Activated CD4-positive, alpha-beta T cell treated with anti-CD3 and anti-CD28 coated beads, Interleukin-2, amount 50 U/mL, for 1 hour (primary cell): Measurements from ENCODE around the gene SASH1.
A peak's percentile ranks its signal among the peaks of the same experiment; 100 is the strongest.
"Not testable (repeated sequence)": the region's sequence is repeated elsewhere in the genome, so short reads cannot be mapped to it uniquely, and the experiment has no call there.

Experiments
- DNase-seq: peaks from one replicate; pipeline ENCODE4 v3.0.0-alpha.2; 2020

Gene SASH1

DNA sequence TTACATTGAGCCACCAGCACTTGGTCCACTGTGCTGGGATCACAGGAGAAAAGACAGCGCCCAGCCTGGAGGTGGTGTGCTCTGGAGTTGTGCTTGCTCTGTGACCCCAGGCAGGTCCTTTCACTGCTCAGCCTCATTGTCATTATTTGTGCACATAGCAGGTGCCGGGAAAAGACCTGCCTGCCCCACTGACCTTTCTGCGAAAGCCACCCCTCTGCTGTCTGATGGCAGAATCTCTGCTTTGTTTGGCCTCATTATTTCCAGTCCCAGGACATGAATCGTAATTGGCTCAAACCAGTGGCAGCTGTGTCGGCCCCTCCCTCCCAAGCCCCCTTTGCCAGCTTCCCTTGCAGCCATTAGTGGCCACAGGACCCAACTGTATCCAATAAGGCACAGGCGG is 219.0 kb downstream of the SASH1 start:
- no peak for DNase-seq

- no peak for DNase-seq
Measured at GRCh38 chr6:148563066-148563465, 220.4 kb downstream of the SASH1 start.

DNA sequence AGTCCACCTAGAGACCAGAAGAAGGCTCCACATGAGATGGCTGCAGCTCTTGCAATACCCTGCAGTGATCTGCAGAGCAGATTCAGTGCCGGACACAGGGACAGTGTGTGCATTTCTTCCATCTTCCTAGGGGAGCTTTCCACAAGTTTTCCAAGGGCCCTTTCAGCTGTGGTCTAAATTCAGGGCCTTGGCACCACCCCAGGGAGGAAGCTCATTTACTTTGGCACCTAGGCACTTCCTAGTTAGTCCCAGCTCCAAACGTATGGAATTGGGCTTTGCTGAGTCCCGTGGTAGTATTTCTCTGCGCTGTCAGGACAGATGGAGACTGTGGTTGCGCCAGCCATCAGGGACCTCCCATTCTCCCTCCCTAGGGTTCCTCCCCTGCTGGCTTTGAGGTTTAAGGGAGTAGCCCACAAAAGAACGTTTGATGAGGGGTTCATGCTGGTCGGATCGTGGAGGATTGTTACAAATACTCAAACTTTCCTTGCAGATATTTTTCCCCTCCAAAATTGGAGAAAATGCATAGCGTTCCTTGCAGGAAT is 221.9 kb downstream of the SASH1 start:
- no peak for DNase-seq

DNA sequence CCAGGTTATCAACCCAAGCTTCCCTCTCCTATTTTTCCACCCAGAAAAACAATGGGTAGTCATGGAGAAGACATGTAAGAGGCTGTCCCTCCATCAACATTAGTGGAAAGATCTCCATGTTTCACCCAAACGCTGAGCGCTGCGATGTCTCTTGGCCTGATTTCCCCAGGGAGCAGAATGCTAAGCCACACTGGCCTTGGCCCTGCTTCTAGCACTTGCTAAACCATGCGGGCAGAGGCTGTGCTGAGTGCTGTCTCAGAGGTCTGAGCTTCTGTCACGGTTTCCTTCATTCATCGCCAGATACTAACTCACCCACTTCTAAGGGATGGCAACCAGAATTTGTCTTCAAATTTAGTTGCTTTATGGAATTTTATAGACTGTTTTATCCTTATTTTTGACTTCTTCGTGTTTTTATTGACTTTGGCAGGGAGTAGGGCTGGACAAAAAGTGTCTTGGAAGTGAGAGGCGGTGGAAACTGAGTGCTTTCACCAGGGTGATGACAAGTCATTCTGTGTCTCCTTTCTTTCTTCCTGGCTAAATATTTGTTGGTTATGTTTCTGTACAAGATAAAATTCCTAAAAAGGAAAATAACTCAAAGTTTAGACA is 222.8 kb downstream of the SASH1 start:
- DNase-seq: no peak

- DNase-seq: no peak
Measured at GRCh38 chr6:148565930-148566663, 223.5 kb downstream of the SASH1 start.

GRCh38 chr6:148566664-148567350 is 224.2 kb downstream of the SASH1 start:
- no peak for DNase-seq

- DNase-seq: no peak
Measured at GRCh38 chr6:148570456-148570855, 227.8 kb downstream of the SASH1 start.

- DNase-seq: no peak
Measured at GRCh38 chr6:148572676-148573335, 230.2 kb downstream of the SASH1 start.

DNA sequence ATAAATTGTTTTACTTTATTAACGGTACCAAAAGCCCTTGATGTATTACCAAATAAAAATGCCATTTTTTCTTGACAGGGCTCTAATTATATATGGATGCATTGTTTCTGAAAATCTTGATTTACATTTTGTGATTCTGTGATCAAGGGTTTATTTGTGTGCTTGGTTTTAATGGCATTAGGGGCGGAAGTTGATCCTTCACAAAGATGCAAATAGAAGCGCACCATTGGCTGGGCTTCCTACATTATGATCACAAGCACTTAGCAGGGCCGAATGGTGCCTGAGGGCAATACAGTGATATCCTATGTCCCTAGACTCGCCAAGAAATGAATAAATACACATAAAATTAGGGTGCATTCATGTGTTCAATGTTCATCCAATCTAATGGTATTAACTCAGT is 231.3 kb downstream of the SASH1 start:
- no peak for DNase-seq

- DNase-seq: peak; percentile 23
Measured at GRCh38 chr6:148577687-148578488, 235.2 kb downstream of the SASH1 start.

DNA sequence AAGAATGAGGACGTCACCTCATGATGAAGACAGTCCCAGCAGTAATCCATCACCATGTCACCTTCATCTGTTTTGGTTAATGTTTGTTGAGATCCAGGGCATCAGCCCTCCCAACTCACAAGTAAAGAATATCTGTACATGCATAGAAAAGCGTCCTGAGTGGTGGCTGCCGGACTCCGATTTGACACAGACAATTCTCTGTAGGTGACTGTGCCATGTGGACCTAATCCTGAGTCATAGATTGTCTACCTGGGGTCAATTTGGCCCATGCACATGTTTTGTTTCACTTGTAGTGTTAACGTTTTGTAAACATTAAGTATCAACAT is 235.8 kb downstream of the SASH1 start:
- no peak for DNase-seq

DNA sequence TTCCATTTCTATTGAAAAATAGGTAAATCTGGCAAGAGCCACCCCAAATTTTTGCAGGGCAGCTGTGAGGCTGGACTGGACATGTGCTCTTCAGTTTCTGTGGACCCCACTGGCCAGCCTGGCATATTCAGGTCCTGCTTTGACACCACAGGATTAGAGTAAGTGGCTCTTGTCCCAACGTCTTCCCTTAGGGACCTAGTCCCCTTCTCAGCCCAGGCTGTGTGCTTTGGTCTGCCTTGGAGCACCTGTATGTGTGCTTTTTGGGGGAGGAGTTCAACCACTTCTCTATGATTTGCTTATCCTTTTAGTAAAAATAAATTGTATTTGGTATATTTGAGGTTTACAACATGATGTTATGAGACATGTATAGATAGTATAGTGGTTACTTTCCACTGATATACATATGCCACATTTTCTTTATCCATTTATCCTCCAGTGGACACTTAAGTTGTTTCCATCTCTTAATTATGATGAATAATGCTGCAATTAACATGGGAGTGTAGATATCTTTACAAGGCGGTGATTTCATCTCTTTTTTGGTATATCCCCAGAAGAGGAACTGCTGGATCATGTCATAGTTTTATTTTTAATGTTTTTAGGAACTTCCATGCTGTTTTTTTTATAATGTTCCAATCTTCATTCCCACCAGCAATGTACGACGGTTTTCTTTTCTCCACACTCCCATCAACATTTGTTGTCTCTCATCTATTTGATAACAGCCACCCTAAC is 236.4 kb downstream of the SASH1 start:
- no peak for DNase-seq

- no peak for DNase-seq
Measured at GRCh38 chr6:148580442-148580841, 237.8 kb downstream of the SASH1 start.

GRCh38 chr6:148583631-148584030 is 241.0 kb downstream of the SASH1 start:
- no peak for DNase-seq

GRCh38 chr6:148585641-148586040 is 243.0 kb downstream of the SASH1 start:
- DNase-seq: not testable (repeated sequence)

DNA sequence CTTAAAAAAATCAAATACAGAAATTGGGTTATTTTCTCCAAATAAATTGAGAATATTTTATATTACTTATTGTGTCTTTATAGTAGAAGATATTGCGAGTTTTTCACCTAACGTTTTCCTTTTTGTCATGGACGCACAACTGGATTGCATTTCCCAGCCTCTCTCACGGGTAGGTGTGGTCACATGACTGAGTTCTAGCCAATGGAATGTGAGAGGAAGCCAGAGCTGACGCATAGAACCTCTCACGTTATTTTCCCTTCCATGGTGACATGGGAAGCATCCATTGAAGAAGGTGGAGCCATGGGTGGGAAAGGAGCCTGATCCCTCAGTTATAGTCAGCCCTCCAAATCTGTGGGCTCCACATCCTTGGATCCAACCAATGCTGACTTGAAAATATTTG is 248.2 kb downstream of the SASH1 start:
- no peak for DNase-seq

GRCh38 chr6:148591656-148592055 is 249.0 kb downstream of the SASH1 start:
- no peak for DNase-seq

DNA sequence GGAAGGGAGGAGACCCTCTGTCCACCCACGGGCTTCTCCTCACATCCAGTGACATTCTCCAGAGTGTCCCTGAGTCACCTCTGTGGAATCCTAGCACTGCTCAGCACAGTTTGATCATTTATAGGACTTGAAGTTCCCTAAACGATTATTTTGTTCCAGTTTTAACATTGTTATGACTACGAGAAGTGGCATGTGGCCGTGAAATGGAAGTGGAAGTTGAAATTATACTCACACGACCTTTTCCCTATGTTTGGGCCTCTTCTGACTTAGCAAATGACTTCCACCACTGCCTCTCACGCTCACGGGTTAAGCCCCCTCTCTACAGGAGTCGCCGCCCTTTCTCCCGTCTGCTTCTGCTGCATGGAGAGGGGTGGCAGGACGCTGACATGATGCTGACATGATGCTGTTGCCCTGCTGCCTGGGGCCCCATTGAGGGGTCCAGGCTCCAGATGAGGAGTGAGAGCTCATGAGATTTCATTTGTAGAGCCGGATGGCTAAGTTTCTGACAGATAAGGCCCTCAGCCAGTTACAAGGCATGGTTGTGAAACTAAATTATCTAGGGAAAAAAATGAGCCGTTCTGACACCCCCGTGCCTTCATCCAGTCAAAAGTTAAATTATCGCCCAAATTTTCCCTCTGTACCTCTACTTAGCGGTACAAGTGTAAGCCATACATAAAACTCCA is 250.6 kb downstream of the SASH1 start:
- no peak for DNase-seq

DNA sequence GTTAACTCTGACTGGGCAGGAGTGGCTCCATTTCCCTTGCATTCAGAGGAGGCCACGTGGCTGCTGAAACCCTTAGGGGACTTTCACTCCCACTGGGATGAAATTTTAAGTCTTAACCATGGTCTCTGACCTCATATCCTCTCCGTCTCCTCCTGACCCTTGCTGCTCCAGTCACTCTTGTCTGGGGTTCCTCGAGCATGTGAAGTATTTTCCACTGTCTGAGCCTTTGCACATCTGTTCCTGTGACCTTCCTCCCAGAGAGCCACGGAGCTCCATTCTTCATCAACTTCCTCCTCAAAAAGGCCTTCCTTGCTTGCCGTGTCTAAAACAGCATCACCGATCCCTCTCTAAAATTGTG is 251.2 kb downstream of the SASH1 start:
- DNase-seq: no peak

DNA sequence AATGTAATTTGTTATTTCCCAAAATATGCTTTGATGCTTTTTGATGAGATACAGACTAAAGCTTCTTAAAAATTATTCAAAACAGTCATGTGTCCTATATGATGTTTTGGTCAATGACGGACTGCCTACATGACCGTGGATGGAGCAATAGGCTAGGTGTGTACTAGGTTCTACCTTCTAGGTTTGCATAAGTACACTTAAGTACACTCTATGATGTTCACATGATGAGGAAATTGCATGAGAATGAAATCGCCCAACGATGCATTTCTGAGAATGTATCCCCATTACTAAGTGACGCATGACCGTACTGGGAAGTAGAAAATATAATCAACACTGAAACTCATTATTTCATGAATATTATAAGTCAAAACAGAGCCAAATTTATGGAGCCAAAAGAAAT is 252.9 kb downstream of the SASH1 start:
- DNase-seq: no peak

DNA sequence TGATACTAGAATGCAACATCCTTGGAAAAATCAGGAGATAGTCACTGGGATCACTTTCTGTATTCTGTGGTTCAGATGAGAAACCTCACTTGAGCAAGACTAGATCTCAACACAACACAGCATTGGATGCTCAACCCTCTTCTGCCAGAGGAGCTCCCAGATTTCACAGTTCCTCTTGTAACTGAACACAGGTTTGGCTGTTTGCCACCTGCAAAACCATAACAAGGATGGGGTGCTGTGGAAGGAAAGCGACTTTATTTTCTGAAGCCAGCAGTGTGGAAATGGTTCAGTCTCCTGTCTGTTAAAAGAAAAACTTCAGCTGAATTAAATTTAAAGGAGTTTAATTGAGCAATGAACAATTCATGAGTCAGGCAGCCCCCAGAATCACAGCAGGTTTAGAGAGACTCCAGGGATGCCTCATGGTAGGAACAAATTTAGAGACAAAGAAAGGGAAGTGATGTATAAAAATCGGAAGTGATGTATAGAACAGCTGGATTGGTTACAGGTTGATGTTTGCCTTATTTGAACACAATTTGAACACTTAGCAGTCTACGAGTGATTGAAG is 254.3 kb downstream of the SASH1 start:
- no peak for DNase-seq
